K562 (cell line): ENCODE results near the gene TIMP2. TPM values are rescaled to one million over a fixed set of nuclear protein-coding genes. Genes with fewer than 3 reads are reported as not detected.

ENCODE experiments used
- ATF1 ChIP-seq, 2 experiments: fragments of 450-650 bp in 1 of 2; IDR thresholded peaks; 2 replicates each; pipeline ENCODE4 v1.6.1; 2016; ENCODE audit warnings: missing compliant biosample characterization in 1 of 2, missing genetic modification characterization in 1 of 2
- CTBP1 ChIP-seq: fragments of 450-650 bp; IDR thresholded peaks from 2 replicates; pipeline ENCODE4 v1.6.1; 2016; ENCODE audit warnings: borderline replicate concordance
- E4F1 ChIP-seq: fragments of 250-450 bp; sonication (Bioruptor Pico); IDR thresholded peaks from 2 replicates; pipeline ENCODE4 v1.5.0; 2021; ENCODE audit warnings: mild to moderate bottlenecking, borderline replicate concordance
- FOSL1 ChIP-seq: fragments of 200-800 bp; sonication (Bioruptor generic); conservative IDR thresholded peaks from 2 replicates; pipeline ENCODE4 v1.6.1; 2016; ENCODE audit warnings: missing genetic modification characterization, missing compliant biosample characterization
- FOXK1 ChIP-seq: sonication (generic); formaldehyde crosslinking; IDR thresholded peaks from 2 replicates; pipeline ENCODE4 v1.8.0; 2022; ENCODE audit warnings: missing genetic modification reagents, mild to moderate bottlenecking, borderline replicate concordance
- JUND ChIP-seq, 2 experiments: IDR thresholded peaks; 2 replicates in 1 of 2; 3 replicates in 1 of 2; pipeline ENCODE4 v1.6.1; 2011; ENCODE audit warnings: borderline replicate concordance in 2 of 2, low read depth in 2 of 2, low read length in 2 of 2, improper control_type of control experiment in 1 of 2, missing biosample characterization in 1 of 2, missing genetic modification characterization in 1 of 2, missing genetic modification reagents in 1 of 2
- NR1H2 ChIP-seq: sonication (generic); formaldehyde crosslinking; IDR thresholded peaks from 2 replicates; pipeline ENCODE4 v1.4.0; 2020; ENCODE audit warnings: mild to moderate bottlenecking, missing genetic modification reagents
- NRF1 ChIP-seq, 2 experiments: fragments of 450-650 bp; IDR thresholded peaks in 1 of 2; conservative IDR thresholded peaks in 1 of 2; 2 replicates each; pipeline ENCODE4 v1.6.1; 2014; ENCODE audit warnings: mild to moderate bottlenecking in 2 of 2
- PHF21A ChIP-seq: fragments of 450-650 bp; IDR thresholded peaks from 2 replicates; pipeline ENCODE4 v1.6.1; 2017; ENCODE audit warnings: low read depth, borderline replicate concordance
- PREB ChIP-seq: sonication (generic); formaldehyde crosslinking; IDR thresholded peaks from 2 replicates; pipeline ENCODE4 v1.8.1; 2023; ENCODE audit warnings: mild to moderate bottlenecking, missing genetic modification reagents
- SLC30A9 ChIP-seq: fragments of 250-450 bp; sonication (Bioruptor Pico); IDR thresholded peaks from 2 replicates; pipeline ENCODE4 v1.8.0; 2022; ENCODE audit warnings: mild to moderate bottlenecking, moderate library complexity
- SMAD4 ChIP-seq: fragments of 250-450 bp; sonication (Bioruptor Pico); conservative IDR thresholded peaks from 2 replicates; pipeline ENCODE4 v1.8.0; 2021; ENCODE audit warnings: inconsistent platforms, mild to moderate bottlenecking, moderate library complexity
- SMC3 ChIP-seq: conservative IDR thresholded peaks from 2 replicates; pipeline ENCODE4 v1.6.1; 2011; ENCODE audit warnings: low read depth, low read length, improper control_type of control experiment; ENCODE audit not compliant: insufficient read depth
- SP2 ChIP-seq: IDR thresholded peaks from 2 replicates; pipeline ENCODE4 v1.6.1; 2011; ENCODE audit warnings: mild to moderate bottlenecking, low read depth, low read length, moderate library complexity; ENCODE audit not compliant: poor library complexity, severe bottlenecking; ENCODE audit errors: extremely low read depth
- XRCC5 ChIP-seq: fragments of 200-400 bp; formaldehyde crosslinking; IDR thresholded peaks from 2 replicates; pipeline ENCODE4 v1.6.1; 2017; ENCODE audit warnings: low read depth, mild to moderate bottlenecking, low read length
- ZNF217 ChIP-seq: sonication (generic); formaldehyde crosslinking; IDR thresholded peaks from 2 replicates; pipeline ENCODE4 v1.8.0; 2022; ENCODE audit warnings: mild to moderate bottlenecking, missing genetic modification reagents
- polyA plus RNA-seq, 8 experiments: library from polyadenylated mRNA; depleted of rRNA in 4 of 8; stranded (reverse) in 5 of 8; unstranded in 3 of 8; fragments of >200 nt; fragmentation: Nextera tagmentation in 2 of 8; fragmentation: Illumina TruSeq in 1 of 8; extraction: Ambion mirVana in 2 of 8; extraction: Trizol in 1 of 8; gene quantifications; 2 replicates each; pipeline versions ENCODE4 v1.2.1 to v1.2.3, GENCODE V29; 2011 to 2014; ENCODE audit warnings: inconsistent platforms in 1 of 8, missing spikeins in 1 of 8
- total RNA-seq, 7 experiments: library from RNA; depleted of rRNA in 6 of 7; stranded (reverse); fragments of >200 nt in 6 of 7; fragmentation: Illumina TruSeq in 2 of 7; extraction: Trizol in 2 of 7; gene quantifications; 2 replicates each; pipeline versions ENCODE4 v1.2.1 to v1.2.3, GENCODE V29; 2011 to 2021; ENCODE audit warnings: low replicate concordance in 1 of 7

Gene TIMP2
- total and polyA plus RNA-seq, 9 of the 15 experiments (the other 6 are each of a cell fraction or from before 2014, with no cell fraction given) = 0.55 TPM; not detected in 8

- TF ChIP-seq E4F1 (CRISPR knock-in tag) = no peak
- no peak for TF ChIP-seq ZNF217
- TF ChIP-seq SMC3 = 0 out of 2 replicates have a peak, but pooled peaks have one; percentile 35
- TF ChIP-seq SLC30A9 = no peak
- 0 out of 2 replicates have a peak, but pooled peaks have one; percentile 24 for TF ChIP-seq FOSL1
- no peak for TF ChIP-seq SP2
- no peak for TF ChIP-seq FOXK1
- peak; percentile 35; the same call in 1 of the 2 replicates for TF ChIP-seq SMAD4
- peak; percentile 71 to 76 for TF ChIP-seq NRF1 (conservative IDR thresholded peaks at IDR 0.05 in 1 of 2, IDR thresholded peaks at IDR 0.05 in 1 of 2)
- no peak for TF ChIP-seq PHF21A
- no peak for TF ChIP-seq PREB
- TF ChIP-seq JUND (IDR thresholded peaks at IDR 0.05; ENCODE audit: borderline replicate concordance, low read depth, low read length) = 0 out of 2 replicates have a peak, but pooled peaks have one; percentile 26
- no peak for TF ChIP-seq JUND (tag; IDR thresholded peaks at IDR 0.05; ENCODE audit: borderline replicate concordance, low read depth, low read length)
- no peak for TF ChIP-seq XRCC5
- TF ChIP-seq ATF1 (CRISPR knock-in tag; IDR thresholded peaks at IDR 0.05) = no peak
- TF ChIP-seq ATF1 (tag; IDR thresholded peaks at IDR 0.05) = 0 out of 2 replicates have a peak, but pooled peaks have one; percentile 12
- TF ChIP-seq NR1H2 (CRISPR knock-in tag) = no peak
- TF ChIP-seq CTBP1 = peak; percentile 71; the same call in 1 of the 2 replicates
Observed at GRCh38 chr17:78852709-78853121, 72.5 kb downstream of the TIMP2 start (continued).
